Mucosa of descending colon (tissue), 3 donors: ENCODE measurements around the gene USP13. TPM values are rescaled to one million over a fixed set of nuclear protein-coding genes. Genes with fewer than 3 reads are reported as not detected.
"Not testable (repeated sequence)": the region's sequence is repeated elsewhere in the genome, so short reads cannot be mapped to it uniquely, and the experiment has no call there.

Experiments used
- ATAC-seq: fragments of 200-7000 bp; cut with Tn5 transposase; one replicate; pipeline ENCODE4 v1.9.1; 2020; ENCODE audit warnings: mild to moderate bottlenecking, moderate library complexity
- DNase-seq, 3 donors: peaks; one replicate each; pipeline ENCODE4 v3.0.0-alpha.2; 2020
- H3K36me3 ChIP-seq: fragments of 200-600 bp; one replicate; pipeline ENCODE4 v1.8.0; 2021; ENCODE audit warnings: low read depth, mild to moderate bottlenecking
- H3K4me1 ChIP-seq: fragments of 200-600 bp; one replicate; pipeline ENCODE4 v1.8.0; 2021; ENCODE audit warnings: low read depth, mild to moderate bottlenecking
- H3K4me3 ChIP-seq: fragments of 200-600 bp; one replicate; pipeline ENCODE4 v1.8.0; 2021; ENCODE audit warnings: mild to moderate bottlenecking
- H3K9me3 ChIP-seq: fragments of 200-600 bp; one replicate; pipeline ENCODE4 v1.8.0; 2021; ENCODE audit warnings: mild to moderate bottlenecking
- intact Hi-C, 2 donors: fragments of 100-400 bp; cut with DNase I in 1 of 2; cut with micrococcal nuclease in 1 of 2; formaldehyde crosslinking; loops; one replicate each; pipeline versions ENCODE4 v1.11.0 to v1.11.1; 2022; cut with DNase I, micrococcal nuclease
- total RNA-seq, 3 donors: library from RNA; stranded (reverse); fragmentation: NEBNext Ultra II Directional in 2 of 3; extraction: Animal tissue kit (Norgen Biotek cat#: 25700) in 2 of 3; gene quantifications; one replicate each; pipeline versions ENCODE4 v1.2.1 to v1.2.4, GENCODE V29; 2021 to 2023
- TF ChIP-seq, protein P1 (sequence below): fragments of 200-600 bp; IDR thresholded peaks from one replicate; pipeline ENCODE4 v1.8.0; 2022; ENCODE audit warnings: antibody characterized with exemption, mild to moderate bottlenecking
- donor health status: DM: no; HTN: no; CAD: no; lungs with moderate emphysema.
- donor health status: DM: no; HTN: no; CAD: no.
- donor health status: DM: no; HTN: yes; CAD: no.

USP13 gene
- total RNA-seq, 3 donors from 2014 or later, result 3.6 to 9.3 (median 5.5) TPM

DNA sequence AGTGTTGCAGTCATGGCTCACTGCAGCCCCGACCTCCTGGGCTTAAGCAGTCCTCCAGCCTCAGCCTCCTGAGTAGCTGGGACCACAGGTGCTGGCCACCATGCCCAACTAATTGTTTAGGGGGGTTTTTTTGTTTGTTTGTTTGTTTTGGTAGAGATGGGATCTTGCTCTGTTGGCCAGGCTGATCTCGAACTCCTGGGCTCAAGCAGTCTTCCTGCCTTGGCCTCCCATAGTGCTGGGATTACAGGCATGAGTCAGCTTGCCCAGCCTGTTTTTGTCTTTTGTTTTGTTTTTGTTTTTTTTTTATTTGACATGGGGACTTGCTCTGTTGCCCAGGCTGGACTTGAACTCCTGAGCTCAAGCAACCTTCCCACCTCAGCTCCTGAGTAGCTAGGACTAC lies 30.8 kb upstream of the USP13 start:
- intact Hi-C loops, result no loop called here
- TF ChIP-seq, protein P1, sequence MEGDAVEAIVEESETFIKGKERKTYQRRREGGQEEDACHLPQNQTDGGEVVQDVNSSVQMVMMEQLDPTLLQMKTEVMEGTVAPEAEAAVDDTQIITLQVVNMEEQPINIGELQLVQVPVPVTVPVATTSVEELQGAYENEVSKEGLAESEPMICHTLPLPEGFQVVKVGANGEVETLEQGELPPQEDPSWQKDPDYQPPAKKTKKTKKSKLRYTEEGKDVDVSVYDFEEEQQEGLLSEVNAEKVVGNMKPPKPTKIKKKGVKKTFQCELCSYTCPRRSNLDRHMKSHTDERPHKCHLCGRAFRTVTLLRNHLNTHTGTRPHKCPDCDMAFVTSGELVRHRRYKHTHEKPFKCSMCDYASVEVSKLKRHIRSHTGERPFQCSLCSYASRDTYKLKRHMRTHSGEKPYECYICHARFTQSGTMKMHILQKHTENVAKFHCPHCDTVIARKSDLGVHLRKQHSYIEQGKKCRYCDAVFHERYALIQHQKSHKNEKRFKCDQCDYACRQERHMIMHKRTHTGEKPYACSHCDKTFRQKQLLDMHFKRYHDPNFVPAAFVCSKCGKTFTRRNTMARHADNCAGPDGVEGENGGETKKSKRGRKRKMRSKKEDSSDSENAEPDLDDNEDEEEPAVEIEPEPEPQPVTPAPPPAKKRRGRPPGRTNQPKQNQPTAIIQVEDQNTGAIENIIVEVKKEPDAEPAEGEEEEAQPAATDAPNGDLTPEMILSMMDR, result no peak
- H3K36me3 ChIP-seq, result peaks cover 4% of the 10 kb centered on the region
- no peaks in the 10 kb centered on the region for H3K9me3 ChIP-seq
- DNase-seq (no peak), ATAC-seq (no peak)
- no peak overlapping the region for H3K4me3 ChIP-seq
- no peaks in the 10 kb centered on the region for H3K4me1 ChIP-seq

DNA sequence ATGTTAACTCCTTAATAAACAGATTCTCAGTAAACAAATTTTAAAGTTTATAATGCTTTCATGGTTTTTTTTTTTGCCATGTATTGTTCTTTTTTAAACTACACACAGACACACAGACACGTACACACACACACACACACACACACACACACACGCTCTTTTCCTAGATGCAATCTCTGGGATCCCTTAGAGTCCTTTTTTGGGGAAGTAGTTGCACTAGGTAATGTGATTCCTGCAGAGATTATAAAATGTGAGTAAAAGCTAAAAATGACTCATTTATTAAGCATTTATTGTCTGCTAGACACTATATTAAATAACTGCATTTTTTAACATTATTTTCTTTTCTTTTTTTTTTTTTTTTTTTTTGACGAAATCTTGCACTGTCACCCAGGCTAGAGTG lies 28.4 kb upstream of the USP13 start:
- H3K36me3 ChIP-seq, result no peaks in the 10 kb centered on the region
- no peak for DNase-seq
- intact Hi-C loops, result no loop called here
- no peaks in the 10 kb centered on the region for H3K9me3 ChIP-seq
- no peak for ATAC-seq
- no peak overlapping the region for H3K4me3 ChIP-seq
- no peaks in the 10 kb centered on the region for H3K4me1 ChIP-seq
- TF ChIP-seq, protein P1, result no peak

- DNase-seq (no peak), ATAC-seq (no peak)
- Histone ChIP-seq H3K4me1 (no peaks in the 10 kb centered on the region), H3K36me3 (no peaks in the 10 kb centered on the region), H3K9me3 (no peaks in the 10 kb centered on the region), H3K4me3 (no peak overlapping the region)
- TF ChIP-seq, protein P1, result no peak
- intact Hi-C loops, result no loop called here
Measured at GRCh38 chr3:179630753-179631451, 21.9 kb upstream of the USP13 start.

DNA sequence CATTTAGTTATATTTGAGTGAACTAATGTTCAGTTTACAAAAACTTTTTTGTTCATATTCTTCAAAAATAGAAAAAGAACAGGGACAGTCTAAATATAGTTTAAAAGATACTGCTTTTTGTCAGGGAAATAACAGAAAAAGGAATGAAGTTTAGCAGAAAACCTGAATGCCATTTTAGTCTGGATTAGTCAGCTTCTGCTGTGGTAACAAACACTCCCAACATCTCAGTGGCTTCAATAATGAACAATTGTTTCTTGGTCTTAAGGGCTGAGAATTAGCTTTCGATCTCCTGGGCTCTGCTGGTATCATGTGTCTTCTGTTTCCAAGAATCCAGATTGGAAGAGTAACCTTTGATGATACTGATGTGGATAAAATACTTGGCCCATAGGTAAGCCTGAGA lies 12.4 kb upstream of the USP13 start:
- Histone ChIP-seq H3K4me3 (no peak overlapping the region), H3K4me1 (peaks cover 11% of the 10 kb centered on the region), H3K36me3 (no peaks in the 10 kb centered on the region), H3K9me3 (no peaks in the 10 kb centered on the region)
- DNase-seq (no peak), ATAC-seq (no peak)
- TF ChIP-seq, protein P1, result no peak
- intact Hi-C loops, result no loop called here

GRCh38 chr3:179642871-179643270 lies 10.0 kb upstream of the USP13 start:
- Histone ChIP-seq H3K4me1 (peaks cover 11% of the 10 kb centered on the region), H3K4me3 (no peak overlapping the region), H3K9me3 (no peaks in the 10 kb centered on the region), H3K36me3 (no peaks in the 10 kb centered on the region)
- ATAC-seq (no peak), DNase-seq (no peak)
- intact Hi-C loops, result no loop called here
- TF ChIP-seq, protein P1, result no peak

- peaks cover 11% of the 10 kb centered on the region for H3K4me1 ChIP-seq
- H3K9me3 ChIP-seq, DNase-seq, intact Hi-C loops, H3K36me3 ChIP-seq, H3K4me3 ChIP-seq, ATAC-seq: not testable (repeated sequence)
Measured at GRCh38 chr3:179643837-179644236, 9.0 kb upstream of the USP13 start.
